Raji (cell line): Measurements from ENCODE around the gene CNTN4.

Source experiments
- POLR2A ChIP-seq: IDR thresholded peaks from 2 replicates; pipeline ENCODE4 v1.6.1; 2011; ENCODE audit warnings: low read depth, low read length, control low read depth; ENCODE audit not compliant: insufficient read depth

The CNTN4 gene

DNA sequence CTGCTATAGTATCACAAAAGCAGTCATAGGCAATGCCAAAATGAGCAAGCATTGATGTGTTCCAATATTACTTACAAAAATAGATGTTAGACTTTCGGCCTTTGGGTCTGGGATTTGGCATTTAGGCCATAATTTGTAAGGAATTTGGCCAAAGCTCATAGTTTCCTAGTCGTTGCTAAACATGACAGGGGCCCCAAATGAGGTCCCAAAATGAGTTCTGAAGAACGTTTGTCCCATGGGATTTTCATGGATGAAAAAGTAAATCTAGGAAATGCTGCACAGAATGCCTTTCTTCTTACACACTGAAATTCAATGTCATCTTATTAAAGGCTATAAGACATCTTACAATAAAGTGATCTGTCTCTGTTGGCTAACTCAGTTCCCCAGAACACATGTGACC lies 456.0 kb downstream of the CNTN4 start:
- no peak for TF ChIP-seq POLR2A

DNA sequence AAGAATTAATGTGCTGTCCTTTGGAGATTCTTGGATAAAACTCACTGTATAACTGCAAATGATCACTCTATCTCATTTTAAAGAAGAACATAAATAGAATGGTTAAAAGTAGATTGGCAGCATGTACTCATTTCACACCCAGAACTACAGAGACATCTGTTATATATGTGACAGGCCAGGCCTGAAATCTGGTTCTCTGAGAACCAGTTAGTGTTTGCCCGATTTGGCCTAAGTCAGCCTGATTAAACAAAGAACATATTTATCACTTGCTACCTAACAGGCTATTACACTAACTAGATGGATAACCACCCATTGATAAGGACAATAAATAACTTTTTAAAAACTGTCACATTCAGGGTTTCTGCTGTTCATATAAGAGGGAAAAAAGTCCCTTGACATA lies 460.1 kb downstream of the CNTN4 start:
- TF ChIP-seq POLR2A = no peak

DNA sequence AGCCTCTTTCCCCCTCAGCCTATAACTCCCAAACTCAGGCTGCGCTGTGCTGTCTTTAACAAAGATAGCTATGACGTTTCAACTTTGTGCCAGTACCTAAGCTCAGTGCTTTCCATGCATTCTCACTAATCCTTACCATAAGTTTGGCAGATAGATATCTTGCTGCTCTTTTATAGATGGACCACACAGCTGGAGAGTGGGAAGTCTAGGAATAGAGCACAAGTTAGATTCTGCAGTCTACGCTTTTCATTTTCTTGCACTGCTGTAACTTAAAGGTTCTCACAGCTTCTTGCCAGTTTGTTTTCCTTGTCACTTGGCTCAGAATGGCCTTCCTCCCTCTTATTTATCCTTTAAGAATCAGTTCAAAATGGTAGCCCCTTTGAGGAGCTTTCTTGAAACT lies 468.8 kb downstream of the CNTN4 start:
- TF ChIP-seq POLR2A = no peak

DNA sequence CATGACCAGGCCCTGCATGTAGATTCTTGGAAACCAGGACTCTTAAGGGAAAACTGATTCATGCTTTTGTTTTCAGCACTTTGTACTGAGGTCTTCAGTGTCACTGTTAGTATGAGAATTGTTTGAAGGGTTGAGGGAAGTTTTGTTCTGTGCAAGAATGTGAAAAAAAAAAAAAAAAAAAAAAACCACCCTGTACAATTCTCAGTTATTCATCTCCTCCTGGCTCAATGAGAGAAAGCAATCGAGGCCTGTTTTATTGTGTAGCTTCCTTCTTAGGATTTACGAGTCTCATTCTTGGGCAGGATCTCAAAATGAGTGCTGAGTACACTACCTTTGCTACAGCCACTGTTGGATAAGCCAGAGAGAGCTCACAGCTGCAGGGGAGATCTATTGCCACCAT lies 469.5 kb downstream of the CNTN4 start:
- no peak for TF ChIP-seq POLR2A

DNA sequence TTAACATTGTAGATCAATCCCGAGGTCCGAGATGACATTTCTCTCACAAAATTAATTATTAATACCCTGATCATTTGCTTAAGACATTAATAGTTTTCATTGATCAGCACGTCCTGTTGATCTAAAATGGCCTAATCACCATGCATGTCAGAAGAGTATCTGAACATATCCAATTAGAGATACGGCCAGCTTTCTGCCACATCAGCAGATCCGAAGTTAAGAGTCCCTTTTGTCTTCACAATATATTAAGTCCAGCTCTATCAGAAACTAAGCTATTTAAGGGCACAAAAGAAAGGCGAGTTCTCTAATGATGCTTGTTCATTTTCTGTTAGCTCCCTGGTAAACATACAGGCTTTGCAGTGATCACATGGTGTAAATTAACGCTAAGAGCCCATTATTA lies 470.3 kb downstream of the CNTN4 start:
- TF ChIP-seq POLR2A = no peak

DNA sequence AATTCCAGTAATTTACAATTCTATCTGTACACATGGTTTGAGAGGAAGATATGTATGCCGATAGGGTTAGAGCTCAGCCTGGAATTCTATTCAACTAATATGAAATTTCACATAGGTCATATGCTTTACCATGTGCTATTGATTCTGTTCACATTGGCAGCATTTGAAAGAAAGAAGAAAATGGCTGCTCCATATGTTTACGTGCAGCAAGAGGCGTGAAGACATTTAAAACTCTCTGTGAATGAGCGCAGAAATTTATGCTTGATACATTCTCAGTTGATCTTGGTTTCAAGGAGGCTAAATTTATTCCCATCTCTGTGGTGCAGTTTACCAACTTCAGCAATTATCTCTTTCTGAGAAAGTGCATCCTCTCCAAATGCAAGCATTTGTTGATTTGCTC lies 478.9 kb downstream of the CNTN4 start:
- no peak for TF ChIP-seq POLR2A

DNA sequence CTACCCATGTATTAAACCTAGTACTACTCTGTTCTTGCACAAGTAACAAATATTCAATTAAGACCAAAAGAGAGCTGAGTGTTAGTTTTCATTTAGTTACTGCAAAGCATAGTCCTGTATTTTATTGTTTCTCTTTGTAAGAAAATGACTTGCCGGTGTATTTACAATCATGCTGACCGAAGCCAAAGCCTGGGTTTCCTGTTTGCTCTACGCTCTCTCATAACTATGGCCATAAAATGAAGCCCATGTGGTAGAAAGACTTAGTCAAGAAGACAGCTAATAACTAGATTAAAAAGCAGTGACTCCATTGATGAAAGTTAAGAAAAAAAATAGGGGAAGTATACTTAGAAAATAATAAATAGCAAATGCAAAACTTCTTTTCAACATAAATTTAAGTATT lies 479.9 kb downstream of the CNTN4 start:
- TF ChIP-seq POLR2A = no peak

DNA sequence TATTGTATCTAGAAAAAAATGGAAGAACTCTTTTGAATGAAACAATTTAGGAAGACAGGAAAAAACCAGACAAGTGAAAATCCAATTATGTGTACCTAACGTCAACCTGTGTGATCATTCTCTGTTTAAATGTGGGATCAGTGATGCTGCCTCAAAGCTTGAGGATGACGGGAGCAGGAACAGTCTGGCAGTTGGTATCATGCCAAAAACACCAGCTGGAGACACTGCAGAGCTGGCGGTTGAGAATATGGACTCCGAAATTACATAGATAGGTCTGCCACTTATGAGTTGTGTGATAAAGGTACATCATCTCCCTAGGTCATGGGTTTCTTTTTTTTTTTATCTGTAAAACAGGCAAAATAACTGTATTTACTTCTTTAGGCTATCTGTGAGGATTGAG lies 480.5 kb downstream of the CNTN4 start:
- TF ChIP-seq POLR2A = no peak

DNA sequence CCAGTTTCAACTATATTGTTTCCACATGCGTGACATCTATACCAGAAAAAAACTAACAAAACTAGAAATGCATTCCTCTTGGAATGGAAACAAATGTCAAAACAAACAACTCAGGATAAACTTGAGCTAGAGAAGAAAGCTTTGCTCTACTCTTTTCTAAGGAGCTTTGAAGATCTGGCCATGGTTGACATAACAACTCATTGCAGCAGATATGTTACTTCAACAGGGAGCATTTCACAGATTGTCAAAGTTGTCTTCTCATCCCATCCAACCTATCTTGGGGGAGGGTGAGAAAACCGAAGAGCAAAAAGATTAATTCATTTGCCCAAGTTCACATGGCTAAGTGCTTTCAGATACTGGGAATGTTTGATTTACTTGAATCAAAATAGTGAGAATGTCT lies 484.4 kb downstream of the CNTN4 start:
- TF ChIP-seq POLR2A = no peak

DNA sequence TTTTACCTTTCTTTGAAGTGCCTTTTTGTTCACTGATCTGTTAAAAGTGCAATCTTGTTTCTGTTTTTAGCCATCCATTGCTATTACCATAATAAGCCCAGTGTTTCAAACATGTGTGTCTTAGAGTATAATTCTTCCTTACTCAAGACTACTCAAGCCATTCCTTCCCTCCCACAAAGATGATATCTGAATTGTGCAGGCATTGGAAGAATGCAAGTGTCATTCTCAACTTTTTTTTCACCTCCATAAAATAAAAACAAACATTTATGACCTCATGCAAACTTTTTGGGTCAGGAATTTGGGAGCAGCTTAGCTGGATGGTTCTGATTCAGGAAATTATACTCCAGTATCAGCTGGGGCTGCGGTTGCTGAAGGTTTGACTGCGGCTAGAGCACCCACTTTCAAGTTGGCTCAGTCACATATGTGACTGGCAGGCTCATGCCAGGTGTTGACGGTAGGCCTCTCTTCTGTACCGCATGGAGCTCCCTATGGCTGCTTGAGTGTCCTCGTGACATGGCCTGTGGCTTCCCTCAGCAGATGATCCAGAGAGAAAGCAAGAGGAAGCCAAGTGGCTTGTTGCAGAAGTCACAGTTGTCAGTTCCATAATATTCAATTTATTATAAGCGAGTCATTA lies 490.8 kb downstream of the CNTN4 start:
- no peak for TF ChIP-seq POLR2A

DNA sequence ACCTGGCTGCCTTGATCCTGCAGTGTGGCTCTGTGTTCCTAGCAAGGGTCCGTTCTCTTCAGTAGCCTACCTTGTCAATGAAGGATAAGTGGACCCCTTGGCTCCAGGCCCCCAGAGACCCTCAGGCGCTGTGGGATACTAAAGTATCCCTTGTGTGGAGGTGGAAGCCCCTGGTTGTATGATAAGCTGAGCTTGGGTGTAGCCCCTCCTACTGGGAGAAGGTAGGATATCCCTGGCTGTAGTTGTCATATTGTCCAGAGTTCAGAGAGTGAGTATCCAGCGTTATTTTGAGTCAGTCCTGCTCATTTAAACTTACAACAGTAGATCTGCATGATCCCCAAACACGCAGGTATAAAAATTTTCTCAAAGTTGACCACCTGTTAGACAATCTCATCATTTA lies 496.8 kb downstream of the CNTN4 start:
- TF ChIP-seq POLR2A = no peak

DNA sequence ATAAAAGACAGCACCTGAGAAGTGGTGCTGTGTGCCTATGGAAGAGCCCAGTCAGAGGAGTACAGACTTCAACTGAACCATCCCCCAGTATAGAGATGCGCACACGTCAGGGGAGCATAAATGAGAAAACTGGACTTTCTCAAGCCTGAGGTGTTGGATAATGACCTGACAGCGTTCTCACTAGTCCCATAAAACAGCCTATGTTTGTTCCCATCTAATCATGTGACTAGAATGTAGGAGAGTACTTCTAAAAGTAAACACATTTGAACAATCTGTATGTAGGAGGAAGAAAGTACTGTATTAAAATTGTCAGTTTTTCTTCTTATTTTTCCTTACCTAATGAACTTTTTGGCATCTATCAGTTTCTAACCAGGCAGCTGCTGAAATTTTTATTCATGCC lies 498.9 kb downstream of the CNTN4 start:
- no peak for TF ChIP-seq POLR2A

DNA sequence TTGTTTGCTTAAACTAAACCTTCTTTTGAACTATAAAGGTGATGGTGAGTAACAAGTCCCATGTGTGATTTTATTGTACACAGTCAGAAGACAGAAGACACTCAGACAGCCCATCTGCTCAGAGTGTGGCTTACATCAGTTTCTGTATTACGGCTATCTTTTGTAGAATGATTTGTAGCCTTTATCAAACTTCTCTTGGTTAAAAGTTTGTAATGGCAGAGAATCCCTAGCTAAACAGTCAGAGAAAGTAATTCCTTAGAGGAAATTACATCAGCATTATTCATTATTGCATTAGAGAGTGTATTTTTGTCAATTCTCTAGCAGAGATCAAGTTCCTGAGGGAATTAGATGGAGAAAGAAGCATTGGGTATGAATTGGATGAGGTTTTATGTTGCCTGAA lies 500.8 kb downstream of the CNTN4 start:
- TF ChIP-seq POLR2A = no peak

DNA sequence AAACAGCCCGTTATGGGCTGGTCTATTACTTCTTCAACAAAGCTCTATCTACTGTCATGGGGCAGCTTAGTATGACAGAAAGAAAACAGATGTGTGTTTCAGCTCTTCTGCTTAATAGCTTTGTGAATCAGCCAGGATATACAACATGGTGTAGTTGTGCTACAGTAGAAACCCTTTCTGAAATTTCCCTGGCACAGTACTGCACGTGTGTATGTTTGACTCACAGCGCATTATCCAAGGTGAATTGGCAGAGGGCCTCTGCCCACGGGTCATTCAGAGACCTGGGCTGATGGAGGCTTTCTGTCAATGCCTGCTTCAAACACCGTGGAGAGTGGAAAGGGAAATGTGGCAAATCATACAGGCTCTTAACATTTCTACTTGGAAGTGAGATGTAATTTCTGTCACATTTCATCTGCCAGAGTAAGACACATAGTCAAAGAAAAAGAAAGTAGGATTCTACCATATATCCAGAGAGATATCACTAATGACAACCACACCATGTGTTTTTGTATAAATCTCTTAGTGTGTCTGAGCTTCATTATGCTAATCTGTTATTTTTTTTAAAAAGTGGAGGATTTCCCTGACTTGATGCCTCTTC lies 505.1 kb downstream of the CNTN4 start:
- no peak for TF ChIP-seq POLR2A

DNA sequence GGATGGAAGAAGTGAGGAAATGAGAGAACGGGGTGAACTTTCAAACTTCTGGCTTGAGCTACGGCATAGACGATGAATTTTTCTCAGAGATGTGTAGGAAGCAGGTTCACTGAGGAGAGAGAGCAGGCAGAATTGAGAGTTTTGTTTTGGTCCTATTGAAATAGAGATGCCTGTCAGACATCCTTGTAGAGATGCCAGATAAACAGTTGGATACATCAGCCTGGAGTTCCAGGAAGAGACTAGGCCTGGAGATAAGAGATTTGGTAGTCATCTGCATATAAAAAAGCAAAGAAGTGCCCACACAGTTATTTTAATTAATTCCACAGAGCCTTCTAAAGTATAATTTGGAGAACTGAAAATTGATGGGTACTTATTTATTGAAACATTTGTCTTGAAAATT lies 515.9 kb downstream of the CNTN4 start:
- TF ChIP-seq POLR2A = no peak

DNA sequence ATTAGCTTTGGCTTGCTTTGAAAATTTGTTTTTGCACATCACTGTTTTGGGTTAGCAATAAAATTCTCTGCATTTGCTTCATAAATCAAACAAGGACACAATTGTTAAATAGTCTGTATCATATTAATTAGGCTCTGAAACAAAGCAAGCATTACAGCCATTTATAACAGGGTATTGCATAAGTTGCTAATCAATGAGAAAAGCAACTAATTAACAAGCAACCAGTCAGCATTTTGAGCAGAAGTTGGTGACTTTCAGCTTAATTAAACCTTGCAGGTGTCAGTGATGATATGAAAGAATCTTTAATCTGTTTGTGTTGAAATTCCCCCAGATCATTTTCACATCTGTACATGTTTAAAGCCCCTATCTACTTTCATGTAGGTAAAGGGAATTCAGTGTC lies 516.4 kb downstream of the CNTN4 start:
- no peak for TF ChIP-seq POLR2A

DNA sequence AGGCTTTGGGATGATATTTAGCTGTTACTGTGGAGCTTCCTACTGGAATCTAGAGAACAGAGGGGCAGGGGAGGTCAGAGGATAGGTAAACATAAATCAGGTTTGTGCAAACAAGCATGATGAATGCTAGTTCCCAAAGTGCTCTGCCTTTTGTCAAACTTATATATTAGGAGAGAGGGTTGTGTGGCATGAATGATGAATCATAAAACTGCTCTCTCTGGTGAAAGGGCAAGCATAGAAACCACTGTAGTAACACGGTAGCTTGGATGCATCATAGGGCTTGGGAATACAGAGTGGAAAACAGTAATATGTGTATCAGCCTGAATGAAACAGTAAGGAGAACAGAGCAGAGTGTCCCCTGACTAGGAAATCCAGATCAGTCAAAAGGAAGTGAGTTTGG lies 524.8 kb downstream of the CNTN4 start:
- TF ChIP-seq POLR2A = no peak
